T-cell (primary cell): ENCODE results near the gene UBA6. TPM values are rescaled to one million over a fixed set of nuclear protein-coding genes. Genes with fewer than 3 reads are reported as not detected.
"Not testable (repeated sequence)": the region's sequence is repeated elsewhere in the genome, so short reads cannot be mapped to it uniquely, and the experiment has no call there.

Source experiments
- ATAC-seq, 4 experiments: fragments of 200-7000 bp in 3 of 4; fragments of 150-1000 bp in 1 of 4; cut with Tn5 transposase; replicated peaks in 1 of 4; 1 replicate in 3 of 4; 2 replicates in 1 of 4; pipeline ENCODE4 v1.10.0; 2021; ENCODE audit warnings: moderate library complexity in 3 of 4, mild to moderate bottlenecking in 2 of 4, moderate number of reproducible peaks in 1 of 4
- CTCF ChIA-PET, 2 donors: fragments of 300-600 bp; sonication (Branson Sonifier 250); formaldehyde crosslinking; loops; one replicate each; lab custom pipeline; 2022; ENCODE audit warnings: antibody characterized with exemption in 2 of 2; lab: Charles Lee
- POLR2A ChIA-PET, 2 donors: fragments of 300-600 bp; sonication (Branson Sonifier 250); formaldehyde crosslinking; loops; one replicate each; lab custom pipeline; 2022; ENCODE audit warnings: antibody characterized with exemption in 2 of 2; lab: Charles Lee
- DNase-seq, 35 experiments: peaks; one replicate each; pipeline versions ENCODE4 v3.0.0 to v3.0.0-alpha.2; 2013 to 2023
- H3K27ac ChIP-seq: one replicate; pipeline ENCODE4 v1.5.1; 2013; ENCODE audit warnings: low read length
- H3K27me3 ChIP-seq, 2 experiments: replicated peaks in 1 of 2; 1 replicate in 1 of 2; 2 replicates in 1 of 2; pipeline versions ENCODE4 v1.6.1 to v1.7.0; 2013; ENCODE audit warnings: low read length in 1 of 2, mixed read lengths in 1 of 2; ENCODE audit not compliant: control insufficient read depth in 2 of 2, insufficient read depth in 2 of 2; ENCODE audit errors: extremely low read depth in 1 of 2
- H3K36me3 ChIP-seq, 2 donors: 1 replicate in 1 of 2; 2 replicates in 1 of 2; pipeline versions ENCODE4 v1.6.1 to v1.7.0; 2013; ENCODE audit warnings: low read length in 1 of 2; ENCODE audit not compliant: control insufficient read depth in 2 of 2, insufficient read depth in 1 of 2; ENCODE audit errors: extremely low read depth in 1 of 2
- H3K4me1 ChIP-seq, 2 experiments: 1 replicate in 1 of 2; 2 replicates in 1 of 2; pipeline versions ENCODE4 v1.6.1 to v1.7.0; 2013; ENCODE audit warnings: low read length in 2 of 2, mixed read lengths in 1 of 2; ENCODE audit not compliant: insufficient read depth in 2 of 2, control insufficient read depth in 1 of 2; ENCODE audit errors: extremely low read depth in 1 of 2
- H3K4me3 ChIP-seq, 2 donors: 1 replicate in 1 of 2; 2 replicates in 1 of 2; pipeline versions ENCODE4 v1.5.1 to v1.7.0; 2013; ENCODE audit warnings: mild to moderate bottlenecking in 2 of 2, low read length in 1 of 2, moderate library complexity in 1 of 2; ENCODE audit not compliant: control insufficient read depth in 1 of 2; ENCODE audit errors: extremely low read depth in 1 of 2
- H3K9me3 ChIP-seq: 2 replicates; pipeline ENCODE4 v1.7.0; 2013
- H3K27ac Mint-ChIP-seq, 2 donors: one replicate each; pipeline ENCODE4 v1.8.0; 2020 to 2021; ENCODE audit warnings: mild to moderate bottlenecking in 2 of 2, mixed read lengths in 2 of 2
- H3K27me3 Mint-ChIP-seq, 2 donors: one replicate each; pipeline ENCODE4 v1.8.0; 2021 to 2022; ENCODE audit warnings: mixed read lengths in 2 of 2
- H3K36me3 Mint-ChIP-seq: one replicate; pipeline ENCODE4 v1.8.0; 2021; ENCODE audit warnings: mixed read lengths
- H3K4me1 Mint-ChIP-seq, 3 donors: one replicate each; pipeline ENCODE4 v1.8.0; 2020 to 2022; ENCODE audit warnings: mixed read lengths in 3 of 3, mild to moderate bottlenecking in 1 of 3
- H3K4me3 Mint-ChIP-seq, 3 donors: one replicate each; pipeline ENCODE4 v1.8.0; 2020 to 2022; ENCODE audit warnings: mild to moderate bottlenecking in 3 of 3, mixed read lengths in 3 of 3, moderate library complexity in 3 of 3
- H3K9me3 Mint-ChIP-seq, 3 donors: one replicate each; pipeline ENCODE4 v1.8.0; 2020 to 2022; ENCODE audit warnings: mixed read lengths in 3 of 3
- WGBS: methylation state at CpG from one replicate; pipeline ENCODE4 v1.1.5; 2013; ENCODE audit warnings: missing lambda C conversion rate; ENCODE audit not compliant: insufficient coverage; 5-methylcytosine and 5-hydroxymethylcytosine counted together
- total RNA-seq, 35 experiments: library from RNA in 6 of 35; stranded (reverse) in 6 of 35; fragments of 120-200 nt in 1 of 35; gene quantifications; one replicate each; pipeline versions ENCODE4 v1.2.1 to v1.2.4 and lab custom pipeline; 2013 to 2026

The UBA6 gene
- total RNA-seq, 5 donors from 2014 or later (not counting 1 experiment from before 2014, with no cell fraction given), result 42.3 to 48.4 (median 43.0) TPM

DNA sequence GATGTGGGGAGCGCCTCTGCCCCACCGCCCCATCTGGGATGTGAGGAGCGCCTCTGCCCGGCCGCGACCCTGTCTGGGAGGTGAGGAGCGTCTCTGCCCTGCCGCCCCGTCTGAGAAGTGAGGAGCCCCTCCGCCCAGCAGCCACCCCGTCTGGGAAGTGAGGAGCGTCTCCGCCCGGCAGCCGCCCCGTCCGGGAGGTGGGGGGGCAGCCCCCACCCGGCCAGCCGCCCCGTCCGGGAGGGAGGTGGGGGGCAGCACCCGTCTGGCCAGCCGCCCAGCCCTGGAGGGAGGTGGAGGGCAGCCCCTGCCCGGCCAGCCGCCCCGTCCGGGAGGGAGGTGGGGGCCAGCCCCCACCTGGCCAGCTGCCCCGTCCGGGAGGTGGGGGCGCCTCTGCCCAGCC is 64.0 kb downstream of the UBA6 start:
- Mint-ChIP-seq H3K36me3 (peaks cover 56% of the 10 kb centered on the region), H3K4me1 (peaks cover 0 to 17% (median 2%) of the 10 kb centered on the region in 3 donors)
- Histone ChIP-seq H3K4me1 (peaks cover 0 to 15% of the 10 kb centered on the region in 2 experiments), H3K36me3 (peaks cover 7 to 19% of the 10 kb centered on the region in 2 donors)
- DNase-seq, H3K27ac Mint-ChIP-seq, H3K9me3 ChIP-seq, H3K9me3 Mint-ChIP-seq, H3K4me3 ChIP-seq, POLR2A ChIA-PET, H3K27ac ChIP-seq, H3K27me3 Mint-ChIP-seq, H3K27me3 ChIP-seq, CTCF ChIA-PET, H3K4me3 Mint-ChIP-seq, ATAC-seq: not testable (repeated sequence)
- no CpG with 5 or more reads among the region's 30 CpGs for WGBS

- ATAC-seq (no peak), DNase-seq (no peak)
- Mint-ChIP-seq H3K27me3 (no peaks in the 10 kb centered on the region), H3K4me3 (no peak overlapping the region), H3K27ac (no peak overlapping the region), H3K4me1 (peaks cover 0 to 19% (median 0%) of the 10 kb centered on the region in 3 donors), H3K9me3 (no peaks in the 10 kb centered on the region), H3K36me3 (peaks cover 52% of the 10 kb centered on the region)
- Histone ChIP-seq H3K36me3 (peaks cover 7 to 21% of the 10 kb centered on the region in 2 donors), H3K27me3 (no peaks in the 10 kb centered on the region), H3K4me1 (peaks cover 0 to 15% of the 10 kb centered on the region in 2 experiments), H3K9me3 (no peaks in the 10 kb centered on the region), H3K27ac (no peak overlapping the region), H3K4me3 (no peak overlapping the region)
- POLR2A ChIA-PET, result no interaction called here
- WGBS, result 100% methylated on average over 1 of the region's 2 CpGs
- CTCF ChIA-PET, result no interaction called here
Observed at GRCh38 chr4:67635331-67635730, 65.6 kb downstream of the UBA6 start.

GRCh38 chr4:67634741-67635140 is 66.2 kb downstream of the UBA6 start:
- no peaks in the 10 kb centered on the region for H3K27me3 ChIP-seq
- H3K4me1 ChIP-seq, result peaks cover 0 to 15% of the 10 kb centered on the region in 2 experiments
- H3K9me3 ChIP-seq, result no peaks in the 10 kb centered on the region
- H3K4me3 ChIP-seq, result no peak overlapping the region
- Mint-ChIP-seq H3K4me1 (peaks cover 0 to 19% (median 0%) of the 10 kb centered on the region in 3 donors), H3K4me3 (no peak overlapping the region), H3K27ac (no peak overlapping the region), H3K27me3 (no peaks in the 10 kb centered on the region), H3K9me3 (no peaks in the 10 kb centered on the region), H3K36me3 (peaks cover 50% of the 10 kb centered on the region)
- H3K36me3 ChIP-seq, result peaks cover 7 to 23% of the 10 kb centered on the region in 2 donors
- ATAC-seq (no peak), DNase-seq (no peak)
- ChIA-PET CTCF (no interaction called here), POLR2A (interaction anchor here in 1 of 2 donors (0.9 kb wide), 1 partner anchor 16 kb away, joined by 3 read pairs; no protein-coding TSS in a partner anchor)
- WGBS, result no CpG with 5 or more reads among the region's 2 CpGs
- H3K27ac ChIP-seq, result no peak overlapping the region

DNA sequence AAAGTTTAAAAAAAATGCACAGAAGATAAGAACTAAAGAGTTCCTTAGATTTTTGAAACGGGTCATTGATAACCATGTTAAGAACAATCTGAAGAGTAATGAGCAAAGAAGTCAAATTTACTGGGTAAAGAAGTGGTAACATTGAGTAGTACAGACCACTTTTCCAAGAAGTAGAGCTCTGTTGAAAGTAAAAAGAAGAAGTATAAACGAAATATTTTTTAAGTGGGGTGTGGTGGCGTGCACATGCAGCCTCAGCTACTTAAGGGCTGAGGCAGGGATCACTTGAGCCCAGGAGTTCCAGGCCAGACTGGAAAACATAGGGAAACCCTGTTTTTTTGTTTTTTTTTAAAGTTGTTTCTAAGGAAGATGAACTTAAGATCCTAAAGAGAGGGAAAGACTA is 68.5 kb downstream of the UBA6 start:
- peaks cover 43% of the 10 kb centered on the region for H3K36me3 Mint-ChIP-seq
- DNase-seq (no peak), ATAC-seq (peak in 2 of 4 experiments; percentile 27 to 53)
- H3K27ac Mint-ChIP-seq, result no peak overlapping the region
- H3K27me3 Mint-ChIP-seq, result no peaks in the 10 kb centered on the region
- no peaks in the 10 kb centered on the region for H3K9me3 ChIP-seq
- CTCF ChIA-PET, result interaction anchor here in 1 of 2 donors (1.1 kb wide), 1 partner anchor 8 kb away, joined by 3 read pairs; no protein-coding TSS in a partner anchor
- no peaks in the 10 kb centered on the region for H3K27me3 ChIP-seq
- no peak overlapping the region for H3K27ac ChIP-seq
- peak overlapping the region in 1 of 3 donors; percentile 35 for H3K4me3 Mint-ChIP-seq
- H3K9me3 Mint-ChIP-seq, result no peaks in the 10 kb centered on the region
- H3K4me1 ChIP-seq, result peaks cover 0 to 15% of the 10 kb centered on the region in 2 experiments
- no peak overlapping the region for H3K4me3 ChIP-seq
- POLR2A ChIA-PET, result no interaction called here
- H3K36me3 ChIP-seq, result peaks cover 0 to 19% of the 10 kb centered on the region in 2 donors
- peaks cover 0 to 19% (median 0%) of the 10 kb centered on the region in 3 donors for H3K4me1 Mint-ChIP-seq
- WGBS, result no CpG with 5 or more reads among the region's 3 CpGs

DNA sequence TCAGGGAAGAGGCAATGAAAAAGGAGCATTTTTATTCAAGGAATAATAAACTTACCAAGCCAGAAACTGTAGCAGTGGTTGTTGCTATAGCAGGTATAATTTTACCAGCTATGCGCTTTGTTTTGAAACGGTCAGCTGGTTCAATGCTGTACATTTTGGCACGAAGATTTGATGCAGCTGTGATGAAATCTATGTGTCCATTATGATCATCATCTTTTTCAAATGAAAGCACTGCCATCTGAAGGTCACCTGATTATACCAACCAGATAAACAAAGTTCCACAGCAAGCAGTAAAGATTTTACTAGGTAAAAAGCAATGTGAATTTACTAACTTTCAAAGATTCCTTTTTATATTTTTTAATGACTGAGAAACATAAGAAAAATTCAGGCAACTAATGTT is 76.0 kb downstream of the UBA6 start:
- 100% methylated on average over 2 of the region's 3 CpGs for WGBS
- Histone ChIP-seq H3K27ac (no peak overlapping the region), H3K9me3 (no peaks in the 10 kb centered on the region), H3K4me1 (no peaks in the 10 kb centered on the region), H3K4me3 (no peak overlapping the region), H3K36me3 (peaks cover 0 to 42% of the 10 kb centered on the region in 2 donors), H3K27me3 (no peaks in the 10 kb centered on the region)
- no peak overlapping the region for H3K27ac Mint-ChIP-seq
- CTCF ChIA-PET, result no interaction called here
- DNase-seq (no peak), ATAC-seq (no peak)
- H3K4me1 Mint-ChIP-seq, result no peaks in the 10 kb centered on the region
- no peak overlapping the region for H3K4me3 Mint-ChIP-seq
- no peaks in the 10 kb centered on the region for H3K27me3 Mint-ChIP-seq
- H3K36me3 Mint-ChIP-seq, result peaks cover 46% of the 10 kb centered on the region
- no peaks in the 10 kb centered on the region for H3K9me3 Mint-ChIP-seq
- POLR2A ChIA-PET, result no interaction called here

GRCh38 chr4:67616478-67616877 is 84.5 kb downstream of the UBA6 start:
- no peaks in the 10 kb centered on the region for H3K27me3 Mint-ChIP-seq
- Histone ChIP-seq H3K9me3 (no peaks in the 10 kb centered on the region), H3K27me3 (no peaks in the 10 kb centered on the region), H3K4me3 (no peak overlapping the region), H3K4me1 (no peaks in the 10 kb centered on the region), H3K36me3 (peaks cover 0 to 21% of the 10 kb centered on the region in 2 donors), H3K27ac (no peak overlapping the region)
- H3K9me3 Mint-ChIP-seq, result peaks cover 0 to 21% (median 4%) of the 10 kb centered on the region in 3 donors
- no peaks in the 10 kb centered on the region for H3K4me1 Mint-ChIP-seq
- ATAC-seq (no peak), DNase-seq (no peak)
- peaks cover 66% of the 10 kb centered on the region for H3K36me3 Mint-ChIP-seq
- POLR2A ChIA-PET, result no interaction called here
- H3K4me3 Mint-ChIP-seq, result no peak overlapping the region
- CTCF ChIA-PET, result no interaction called here
- WGBS, result 100% methylated on average over 1 of the region's 1 CpG
- H3K27ac Mint-ChIP-seq, result no peak overlapping the region
